Urinary bladder (tissue), 4 donors: ENCODE data around the gene TRIM44. TPM values are rescaled to one million over a fixed set of nuclear protein-coding genes. Genes with fewer than 3 reads are reported as not detected.

ENCODE experiments used
- DNase-seq: peaks from one replicate; pipeline ENCODE4 v3.0.0-alpha.2; 2015; ENCODE audit errors: extremely low spot score
- H3K27ac ChIP-seq: one replicate; pipeline ENCODE4 v1.5.1; 2013; ENCODE audit warnings: low read depth, mild to moderate bottlenecking, moderate library complexity
- H3K36me3 ChIP-seq: one replicate; pipeline ENCODE4 v1.6.1; 2013; ENCODE audit warnings: mild to moderate bottlenecking, moderate library complexity; ENCODE audit not compliant: insufficient read depth
- H3K4me1 ChIP-seq: one replicate; pipeline ENCODE4 v1.6.1; 2013; ENCODE audit warnings: mild to moderate bottlenecking, moderate library complexity; ENCODE audit not compliant: insufficient read depth
- H3K4me3 ChIP-seq: one replicate; pipeline ENCODE4 v1.5.1; 2013; ENCODE audit warnings: low read depth, low read length
- WGBS: extraction: QIAGEN DNeasy Blood & Tissue Kit; methylation state at CpG from one replicate; pipeline ENCODE4 v1.1.7; 2013; 5-methylcytosine and 5-hydroxymethylcytosine counted together
- polyA plus RNA-seq: library from polyadenylated mRNA; stranded (reverse); fragments of 200-250 nt; gene quantifications from one replicate; pipeline ENCODE4 v1.2.3, GENCODE V29; 2013
- total RNA-seq: library from RNA; depleted of rRNA; stranded (reverse); fragments of >200 nt; gene quantifications from one replicate; pipeline ENCODE4 v1.2.3, GENCODE V29; 2014
- donor health status: healthy with polysubstance abuse.
- donor health status: healthy.

TRIM44 gene
- total RNA-seq (16.0 TPM), polyA plus RNA-seq (24.3 TPM)

DNA sequence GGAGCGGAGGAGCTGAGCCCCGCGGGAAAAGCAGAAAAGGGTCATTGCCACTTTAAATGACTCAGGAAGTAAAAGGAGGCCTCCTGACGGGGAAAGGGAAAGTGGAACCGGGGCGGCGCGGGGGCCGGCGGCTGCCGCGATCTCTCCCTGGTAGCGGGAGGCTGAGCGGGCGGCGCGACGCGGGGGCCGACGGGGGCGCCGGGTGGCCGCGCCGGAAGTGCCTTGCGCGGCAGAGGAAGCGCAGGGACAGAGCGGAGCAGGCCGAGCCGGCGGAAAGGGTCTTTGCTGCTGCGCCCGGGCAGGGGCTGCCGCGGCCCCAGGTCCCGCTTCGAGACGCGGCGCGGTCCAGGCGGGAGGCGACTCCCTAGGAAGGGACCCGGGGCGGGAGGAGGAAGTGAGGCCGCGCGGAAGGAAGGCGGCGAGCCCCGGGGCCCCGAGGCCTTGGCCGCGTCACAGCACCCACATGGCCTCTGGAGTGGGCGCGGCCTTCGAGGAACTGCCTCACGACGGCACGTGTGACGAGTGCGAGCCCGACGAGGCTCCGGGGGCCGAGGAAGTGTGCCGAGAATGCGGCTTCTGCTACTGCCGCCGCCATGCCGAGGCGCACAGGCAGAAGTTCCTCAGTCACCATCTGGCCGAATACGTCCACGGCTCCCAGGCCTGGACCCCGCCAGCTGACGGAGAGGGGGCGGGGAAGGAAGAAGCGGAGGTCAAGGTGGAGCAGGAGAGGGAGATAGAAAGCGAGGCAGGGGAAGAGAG lies at the start of gene TRIM44:
Gene TRIM44, plus strand, starts transcription at position 127 of the 759 bp plus-strand sequence. Its CDS starts 337 bp downstream, at position 464.
- 2% methylated on average over 82 of the region's 82 CpGs for WGBS
- peak within 1 kb of the TSS; percentile 78 for H3K4me3 ChIP-seq
- H3K4me1 ChIP-seq = no peaks in the 10 kb centered on the region
- peak; percentile 68 for DNase-seq
- peak within 1 kb of the TSS; percentile 94 for H3K27ac ChIP-seq
- H3K36me3 ChIP-seq = no peaks in the 10 kb centered on the region

DNA sequence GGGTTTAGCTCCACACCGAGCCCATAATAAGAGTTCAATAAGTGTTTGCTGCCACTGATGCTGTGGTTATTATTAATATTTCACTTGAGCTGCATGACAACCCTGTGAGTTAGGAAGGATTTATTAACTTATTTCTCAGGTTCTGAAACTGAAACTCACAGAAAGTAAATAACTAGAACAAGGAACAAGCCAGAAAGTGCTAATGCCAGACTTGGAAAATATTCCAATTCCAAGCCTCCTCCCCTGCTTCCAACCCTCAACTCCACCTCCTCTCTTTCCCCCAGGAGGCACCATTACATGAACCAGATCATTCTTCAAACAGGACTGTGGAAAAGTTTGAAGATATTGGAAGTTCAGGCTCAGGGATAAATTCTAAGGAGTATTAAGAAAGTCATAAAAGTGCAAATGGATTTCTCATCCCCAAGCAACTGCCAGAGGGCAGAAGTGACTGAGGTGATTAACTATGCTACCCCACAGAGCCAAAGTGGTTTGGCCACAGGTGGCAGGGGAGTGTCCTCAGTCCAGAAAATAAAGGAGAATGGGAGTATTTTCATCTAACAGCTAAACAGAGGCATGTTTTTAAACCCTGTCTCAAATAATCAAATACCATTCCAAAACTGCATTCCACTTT lies 47.5 kb upstream of the TRIM44 start:
- Histone ChIP-seq H3K4me1 (no peaks in the 10 kb centered on the region), H3K27ac (no peak overlapping the region), H3K4me3 (no peak overlapping the region), H3K36me3 (no peaks in the 10 kb centered on the region)
- WGBS = 64% methylated on average over 1 of the region's 1 CpG
- no peak for DNase-seq

- no peak for DNase-seq
- H3K27ac ChIP-seq = no peak overlapping the region
- H3K4me3 ChIP-seq = no peak overlapping the region
- 26% methylated on average over 8 of the region's 8 CpGs for whole genome bisulfite sequencing
- H3K36me3 ChIP-seq = no peaks in the 10 kb centered on the region
- no peaks in the 10 kb centered on the region for H3K4me1 ChIP-seq
These were observed 46.4 kb upstream of the TRIM44 start for GRCh38 chr11:35615921-35616900.

DNA sequence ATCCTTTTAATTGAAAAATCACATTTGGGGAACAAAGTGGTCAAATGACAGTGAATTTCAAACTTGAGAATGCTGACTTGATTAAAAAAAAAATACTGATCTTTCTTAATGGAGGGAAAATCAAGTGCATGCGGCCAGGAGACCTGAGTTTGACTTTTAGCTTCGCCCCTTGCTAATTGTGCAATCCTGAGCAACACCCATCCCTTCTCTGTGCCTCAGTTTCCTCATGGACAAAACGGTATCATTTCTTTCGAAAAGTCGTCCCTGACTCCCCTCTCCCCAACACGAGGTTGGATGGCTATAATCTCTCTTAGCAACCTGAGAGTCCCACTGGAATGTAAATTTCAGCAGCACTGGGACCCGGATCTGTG lies 45.3 kb upstream of the TRIM44 start:
- WGBS = 64% methylated on average over 7 of the region's 7 CpGs
- no peak overlapping the region for H3K4me3 ChIP-seq

DNA sequence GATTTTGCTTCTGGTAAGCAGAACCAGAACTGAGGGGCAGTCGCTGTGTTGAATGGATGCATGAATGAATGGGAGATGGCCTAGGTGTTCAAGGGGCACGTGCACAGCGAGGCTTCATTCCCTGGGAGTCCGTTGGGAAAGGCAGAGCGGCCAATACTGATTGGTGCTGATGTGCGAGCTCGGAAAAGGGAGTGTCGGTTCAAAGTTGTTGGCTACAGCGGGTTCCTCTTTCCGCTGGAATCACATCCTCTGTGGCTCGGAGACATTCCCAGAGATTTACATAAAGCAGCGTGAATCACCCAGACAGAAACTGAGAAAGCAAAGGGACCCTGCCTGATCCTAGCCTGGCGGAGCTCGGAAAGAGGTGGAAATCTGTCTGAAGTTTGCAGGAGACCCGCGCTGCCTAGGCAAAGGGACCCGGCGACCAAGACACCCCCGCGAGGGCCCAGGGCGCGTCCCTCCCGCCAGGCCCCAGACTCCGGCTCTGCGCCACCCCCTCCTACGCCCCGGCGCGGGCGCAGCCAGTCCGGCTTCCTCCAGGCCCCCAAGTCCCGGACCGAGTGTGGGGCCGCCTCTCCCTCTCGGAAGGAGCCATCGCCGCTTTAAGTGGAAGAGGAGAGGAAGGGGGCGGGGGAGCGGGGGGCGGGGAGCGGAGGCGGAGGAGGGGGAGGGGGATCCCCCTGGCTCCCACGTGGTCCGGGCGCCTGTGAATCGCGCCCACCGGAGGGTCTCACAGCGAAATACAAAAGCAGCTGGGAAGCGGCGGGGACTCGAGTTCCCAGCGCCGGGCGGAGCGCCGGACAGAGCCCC lies 44.7 kb upstream of the TRIM44 start, which contains the start of gene FJX1:
Gene FJX1, plus strand, starts transcription at position 774 of the 810 bp plus-strand sequence. CDS start 177 bp downstream, outside the sequence.
- 2% methylated on average over 57 of the region's 57 CpGs for WGBS
- Histone ChIP-seq H3K4me3 (peak within 1 kb of the TSS; percentile 68), H3K27ac (peak within 1 kb of the TSS; percentile 25), H3K36me3 (no peaks in the 10 kb centered on the region), H3K4me1 (no peaks in the 10 kb centered on the region)
- DNase-seq = peak; percentile 77

More for the DNA sequence above, 45.3 kb upstream of the TRIM44 start:
- H3K36me3 ChIP-seq = no peaks in the 10 kb centered on the region
- H3K27ac ChIP-seq = no peak overlapping the region
- no peak for DNase-seq
- H3K4me1 ChIP-seq = no peaks in the 10 kb centered on the region

- no peak for DNase-seq
- WGBS = under 1% methylated on average over 91 of the region's 91 CpGs
- peak overlapping the region; percentile 25 for H3K27ac ChIP-seq
These were observed 44.0 kb upstream of the TRIM44 start for GRCh38 chr11:35618497-35619115.

DNA sequence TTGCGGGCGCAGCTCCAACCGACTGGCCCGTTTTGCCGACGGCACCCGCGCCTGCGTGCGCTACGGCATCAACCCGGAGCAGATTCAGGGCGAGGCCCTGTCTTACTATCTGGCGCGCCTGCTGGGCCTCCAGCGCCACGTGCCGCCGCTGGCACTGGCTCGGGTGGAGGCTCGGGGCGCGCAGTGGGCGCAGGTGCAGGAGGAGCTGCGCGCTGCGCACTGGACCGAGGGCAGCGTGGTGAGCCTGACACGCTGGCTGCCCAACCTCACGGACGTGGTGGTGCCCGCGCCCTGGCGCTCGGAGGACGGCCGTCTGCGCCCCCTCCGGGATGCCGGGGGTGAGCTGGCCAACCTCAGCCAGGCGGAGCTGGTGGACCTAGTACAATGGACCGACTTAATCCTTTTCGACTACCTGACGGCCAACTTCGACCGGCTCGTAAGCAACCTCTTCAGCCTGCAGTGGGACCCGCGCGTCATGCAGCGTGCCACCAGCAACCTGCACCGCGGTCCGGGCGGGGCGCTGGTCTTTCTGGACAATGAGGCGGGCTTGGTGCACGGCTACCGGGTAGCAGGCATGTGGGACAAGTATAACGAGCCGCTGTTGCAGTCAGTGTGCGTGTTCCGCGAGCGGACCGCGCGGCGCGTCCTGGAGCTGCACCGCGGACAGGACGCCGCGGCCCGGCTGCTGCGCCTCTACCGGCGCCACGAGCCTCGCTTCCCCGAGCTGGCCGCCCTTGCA lies 43.3 kb upstream of the TRIM44 start:
- under 1% methylated on average over 84 of the region's 84 CpGs for WGBS
- Histone ChIP-seq H3K4me1 (no peaks in the 10 kb centered on the region), H3K36me3 (no peaks in the 10 kb centered on the region), H3K27ac (no peak overlapping the region), H3K4me3 (peak overlapping the region; percentile 68)
- no peak for DNase-seq

More at GRCh38 chr11:35618497-35619115, 44.0 kb upstream of the TRIM44 start:
- Histone ChIP-seq H3K4me3 (peak overlapping the region; percentile 68), H3K4me1 (no peaks in the 10 kb centered on the region), H3K36me3 (no peaks in the 10 kb centered on the region)

DNA sequence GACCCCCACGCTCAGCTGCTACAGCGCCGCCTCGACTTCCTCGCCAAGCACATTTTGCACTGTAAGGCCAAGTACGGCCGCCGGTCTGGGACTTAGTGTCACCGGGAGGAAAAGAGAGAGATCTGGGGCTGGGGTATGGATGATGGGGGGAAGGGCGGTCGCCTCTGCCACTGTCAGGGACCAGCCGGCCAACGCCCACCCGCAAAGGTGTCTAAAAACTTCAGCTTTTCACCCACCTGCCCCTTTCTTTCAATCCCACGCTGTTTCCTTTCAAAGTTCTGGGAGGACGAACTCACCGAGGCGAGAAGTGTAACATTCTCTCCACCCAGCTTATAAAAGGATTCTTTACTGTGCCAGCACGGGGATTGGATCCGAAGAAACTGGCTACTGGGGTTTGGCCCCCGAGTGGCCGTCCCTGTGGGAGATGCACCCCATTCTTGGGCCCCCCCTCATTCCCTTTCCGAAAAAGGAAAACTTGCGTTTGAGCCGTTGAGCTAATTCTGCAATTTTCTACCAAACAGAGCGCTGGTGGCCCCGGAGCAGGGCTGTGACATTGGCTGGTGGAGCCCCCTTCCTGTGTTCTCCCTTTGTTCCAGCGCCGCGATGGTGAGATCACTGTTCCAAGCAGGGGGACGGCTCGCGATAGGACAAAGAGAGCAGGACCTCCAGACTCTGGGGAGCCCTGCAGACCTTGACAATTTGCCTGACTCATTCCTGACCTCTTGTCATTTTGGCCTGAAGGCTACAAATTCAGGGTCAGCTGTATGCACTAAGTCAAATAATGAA lies 42.5 kb upstream of the TRIM44 start:
- no peak for DNase-seq
- H3K4me3 ChIP-seq = peak overlapping the region; percentile 68
- no peak overlapping the region for H3K27ac ChIP-seq
- H3K36me3 ChIP-seq = no peaks in the 10 kb centered on the region
- WGBS = 19% methylated on average over 33 of the region's 33 CpGs
- H3K4me1 ChIP-seq = no peaks in the 10 kb centered on the region

- no peaks in the 10 kb centered on the region for H3K4me1 ChIP-seq
- no peak overlapping the region for H3K27ac ChIP-seq
- WGBS = 65% methylated on average over 2 of the region's 2 CpGs
- H3K4me3 ChIP-seq = no peak overlapping the region
- H3K36me3 ChIP-seq = no peaks in the 10 kb centered on the region
- DNase-seq = no peak
These were observed 41.8 kb upstream of the TRIM44 start for GRCh38 chr11:35620795-35621194.

DNA sequence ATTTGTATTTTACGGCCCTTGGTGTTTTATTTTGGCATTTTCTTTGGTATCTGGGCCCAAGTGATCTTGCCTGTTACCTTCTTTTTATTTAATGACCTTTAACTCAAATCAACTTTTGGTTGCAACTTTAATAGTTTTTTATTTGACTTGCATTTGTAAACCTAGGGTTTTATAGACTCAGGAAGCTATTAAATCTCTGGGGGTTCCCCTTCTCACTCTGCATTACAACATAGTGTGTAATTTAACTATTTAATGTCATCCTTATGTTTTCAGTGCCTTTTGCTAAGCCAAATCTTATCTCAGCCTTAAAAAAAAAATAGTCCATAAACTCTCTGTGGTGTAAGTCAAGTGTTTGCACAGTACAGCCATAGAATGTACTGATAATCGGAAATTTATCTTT lies 41.0 kb upstream of the TRIM44 start:
- Histone ChIP-seq H3K4me1 (no peaks in the 10 kb centered on the region), H3K4me3 (no peak overlapping the region), H3K27ac (no peak overlapping the region), H3K36me3 (no peaks in the 10 kb centered on the region)
- 57% methylated on average over 2 of the region's 2 CpGs for WGBS
- peak; percentile 43 for DNase-seq

GRCh38 chr11:35622070-35622469 lies 40.5 kb upstream of the TRIM44 start:
- Histone ChIP-seq H3K36me3 (no peaks in the 10 kb centered on the region), H3K27ac (no peak overlapping the region), H3K4me1 (no peaks in the 10 kb centered on the region), H3K4me3 (no peak overlapping the region)
- DNase-seq = peak; percentile 63
- 20% methylated on average over 3 of the region's 3 CpGs for WGBS
